WTC11 (cell line): Measurements from ENCODE around the gene NGLY1. TPM values are rescaled to one million over a fixed set of nuclear protein-coding genes. Genes with fewer than 3 reads are reported as not detected.

Experiments
- ATAC-seq: fragments of 200-7000 bp; cut with Tn5 transposase; 2 replicates; pipeline ENCODE4 v1.10.0; 2021; ENCODE audit warnings: mild to moderate bottlenecking, moderate library complexity
- CTCF ChIA-PET: fragments of 300-600 bp; sonication (Branson Sonifier 250); formaldehyde crosslinking; loops from one replicate; lab custom pipeline; 2021; ENCODE audit warnings: antibody characterized with exemption; lab: Charles Lee
- POLR2A ChIA-PET: fragments of 350-600 bp; sonication (Branson Sonifier 250); formaldehyde crosslinking; loops from one replicate; lab custom pipeline; 2021; ENCODE audit warnings: antibody characterized with exemption; lab: Charles Lee
- DNase-seq: peaks from one replicate; pipeline ENCODE4 v3.0.0; 2021; ENCODE audit warnings: low spot score
- H3K27ac Mint-ChIP-seq: 2 replicates; pipeline ENCODE4 v1.8.0; 2021; ENCODE audit warnings: mixed read lengths
- H3K27me3 Mint-ChIP-seq: 2 replicates; pipeline ENCODE4 v1.8.0; 2021; ENCODE audit warnings: low read depth, mild to moderate bottlenecking, moderate library complexity, mixed read lengths
- H3K36me3 Mint-ChIP-seq: 2 replicates; pipeline ENCODE4 v1.8.0; 2021; ENCODE audit warnings: mixed read lengths
- H3K4me1 Mint-ChIP-seq: 2 replicates; pipeline ENCODE4 v1.8.0; 2022; ENCODE audit warnings: mixed read lengths
- H3K4me3 Mint-ChIP-seq: 2 replicates; pipeline ENCODE4 v1.8.0; 2021; ENCODE audit warnings: mild to moderate bottlenecking, moderate library complexity, mixed read lengths
- H3K9me3 Mint-ChIP-seq: 2 replicates; pipeline ENCODE4 v1.8.0; 2021; ENCODE audit warnings: mixed read lengths
- ATF6 ChIP-seq: sonication (generic); formaldehyde crosslinking; IDR thresholded peaks from 2 replicates; pipeline ENCODE4 v1.8.1; 2023; ENCODE audit warnings: mild to moderate bottlenecking, missing genetic modification reagents
- CDX4 ChIP-seq: fragments of 250-450 bp; sonication (Bioruptor Pico); IDR thresholded peaks from 2 replicates; pipeline ENCODE4 v1.9.0; 2021; ENCODE audit warnings: moderate library complexity, mild to moderate bottlenecking, inconsistent platforms, borderline replicate concordance
- CREB1 ChIP-seq: sonication (generic); formaldehyde crosslinking; IDR thresholded peaks from 2 replicates; pipeline ENCODE4 v1.8.0; 2023; ENCODE audit warnings: mild to moderate bottlenecking, missing genetic modification reagents
- CREM ChIP-seq: sonication (generic); formaldehyde crosslinking; IDR thresholded peaks from 2 replicates; pipeline ENCODE4 v1.8.1; 2022; ENCODE audit warnings: mild to moderate bottlenecking, missing genetic modification reagents, moderate library complexity
- E2F1 ChIP-seq: sonication (generic); formaldehyde crosslinking; IDR thresholded peaks from 2 replicates; pipeline ENCODE4 v1.8.0; 2022; ENCODE audit warnings: mild to moderate bottlenecking, missing genetic modification reagents
- ETV6 ChIP-seq: sonication (generic); formaldehyde crosslinking; IDR thresholded peaks from 2 replicates; pipeline ENCODE4 v1.8.1; 2022; ENCODE audit warnings: mild to moderate bottlenecking, missing genetic modification reagents
- FOXP1 ChIP-seq: sonication (generic); formaldehyde crosslinking; IDR thresholded peaks from 2 replicates; pipeline ENCODE4 v1.8.0; 2022; ENCODE audit warnings: missing genetic modification reagents, mild to moderate bottlenecking, moderate library complexity, borderline replicate concordance
- MYBL2 ChIP-seq: sonication (generic); formaldehyde crosslinking; IDR thresholded peaks from 2 replicates; pipeline ENCODE4 v1.8.1; 2023; ENCODE audit warnings: mild to moderate bottlenecking, moderate library complexity, missing genetic modification reagents
- NFYB ChIP-seq: sonication (generic); formaldehyde crosslinking; conservative IDR thresholded peaks from 2 replicates; pipeline ENCODE4 v1.8.0; 2022; ENCODE audit warnings: low read depth, missing genetic modification reagents
- TEAD4 ChIP-seq: sonication (generic); formaldehyde crosslinking; IDR thresholded peaks from 2 replicates; pipeline ENCODE4 v1.8.0; 2022; ENCODE audit warnings: mild to moderate bottlenecking, missing genetic modification reagents
- USF2 ChIP-seq: sonication (generic); formaldehyde crosslinking; IDR thresholded peaks from 2 replicates; pipeline ENCODE4 v1.8.1; 2023; ENCODE audit warnings: mild to moderate bottlenecking, missing genetic modification reagents, moderate library complexity
- ZNF121 ChIP-seq: sonication (generic); formaldehyde crosslinking; IDR thresholded peaks from 2 replicates; pipeline ENCODE4 v1.8.0; 2023; ENCODE audit warnings: missing genetic modification reagents
- ZNF512 ChIP-seq: sonication (generic); formaldehyde crosslinking; IDR thresholded peaks from 2 replicates; pipeline ENCODE4 v1.8.1; 2022; ENCODE audit warnings: missing genetic modification reagents, borderline replicate concordance
- total RNA-seq: library from RNA; stranded (reverse); gene quantifications from 3 replicates; pipeline ENCODE4 v1.2.3, GENCODE V29; 2021
- TF ChIP-seq, protein P1 (sequence below): sonication (generic); formaldehyde crosslinking; IDR thresholded peaks from 2 replicates; pipeline ENCODE4 v1.8.1; 2023; ENCODE audit warnings: mild to moderate bottlenecking, moderate library complexity, missing genetic modification reagents
- TF ChIP-seq, protein P2 (sequence below): sonication (generic); formaldehyde crosslinking; IDR thresholded peaks from 2 replicates; pipeline ENCODE4 v1.8.0; 2022; ENCODE audit warnings: mild to moderate bottlenecking, missing genetic modification reagents
- TF ChIP-seq, protein P3 (sequence below): fragments of 250-450 bp; sonication (Bioruptor Pico); IDR thresholded peaks from 2 replicates; pipeline ENCODE4 v1.9.0; 2021; ENCODE audit warnings: mild to moderate bottlenecking

The NGLY1 gene
- total RNA-seq, 1 experiment from 2014 or later = 20.6 TPM

DNA sequence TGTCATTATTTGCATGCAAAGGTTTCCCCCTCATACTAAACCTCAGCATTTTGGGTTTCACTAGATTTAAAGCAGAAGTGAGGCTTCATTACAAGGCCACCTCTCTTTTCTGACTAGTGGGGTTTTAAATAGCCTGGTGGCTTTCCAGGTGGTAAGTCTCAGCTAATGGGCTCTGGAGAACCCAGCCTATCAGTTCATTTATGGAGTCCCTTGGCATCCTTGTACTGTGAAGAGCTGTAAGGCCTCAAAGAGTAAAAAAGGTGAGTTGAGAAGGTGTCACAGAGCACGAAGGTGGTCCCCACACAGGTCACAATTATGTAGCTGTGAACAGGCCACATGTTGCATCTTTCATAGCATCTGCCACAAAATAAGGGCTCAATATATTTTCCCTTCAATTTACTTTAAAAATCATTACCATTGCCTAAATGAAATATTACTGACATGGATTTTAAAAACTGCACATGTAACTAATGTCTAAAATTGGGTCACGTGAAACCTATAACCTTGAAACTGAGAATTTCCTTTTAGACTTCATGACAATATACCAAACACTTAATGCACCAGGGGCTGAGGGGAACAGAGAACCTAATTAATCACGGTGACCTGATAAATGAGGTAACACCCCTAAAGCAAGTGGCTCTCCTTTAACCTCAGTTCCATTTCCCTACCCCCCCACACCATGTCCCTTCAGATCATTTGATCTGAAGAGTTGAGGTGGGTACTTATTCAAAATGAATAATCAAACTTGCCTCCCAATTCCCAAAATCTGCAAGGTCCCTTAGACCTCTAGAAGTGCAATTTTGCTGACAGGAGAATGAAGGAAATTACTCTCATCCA is 1.3 kb downstream of the NGLY1 start:
- CTCF ChIA-PET = no interaction called here
- TF ChIP-seq ZNF121 (no peak), MYBL2 (no peak), FOXP1 (CRISPR knock-in tag) (no peak), USF2 (CRISPR knock-in tag) (no peak), TEAD4 (CRISPR knock-in tag) (no peak), CREB1 (CRISPR knock-in tag) (no peak), ETV6 (CRISPR knock-in tag) (no peak), CDX4 (CRISPR knock-in tag) (no peak), E2F1 (CRISPR knock-in tag) (no peak), NFYB (CRISPR knock-in tag) (no peak), ZNF512 (CRISPR knock-in tag) (no peak), ATF6 (CRISPR knock-in tag) (no peak), CREM (CRISPR knock-in tag) (no peak)
- TF ChIP-seq, protein P1, sequence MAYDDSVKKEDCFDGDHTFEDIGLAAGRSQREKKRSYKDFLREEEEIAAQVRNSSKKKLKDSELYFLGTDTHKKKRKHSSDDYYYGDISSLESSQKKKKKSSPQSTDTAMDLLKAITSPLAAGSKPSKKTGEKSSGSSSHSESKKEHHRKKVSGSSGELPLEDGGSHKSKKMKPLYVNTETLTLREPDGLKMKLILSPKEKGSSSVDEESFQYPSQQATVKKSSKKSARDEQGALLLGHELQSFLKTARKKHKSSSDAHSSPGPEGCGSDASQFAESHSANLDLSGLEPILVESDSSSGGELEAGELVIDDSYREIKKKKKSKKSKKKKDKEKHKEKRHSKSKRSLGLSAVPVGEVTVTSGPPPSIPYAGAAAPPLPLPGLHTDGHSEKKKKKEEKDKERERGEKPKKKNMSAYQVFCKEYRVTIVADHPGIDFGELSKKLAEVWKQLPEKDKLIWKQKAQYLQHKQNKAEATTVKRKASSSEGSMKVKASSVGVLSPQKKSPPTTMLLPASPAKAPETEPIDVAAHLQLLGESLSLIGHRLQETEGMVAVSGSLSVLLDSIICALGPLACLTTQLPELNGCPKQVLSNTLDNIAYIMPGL (CRISPR knock-in tag) = no peak
- TF ChIP-seq, protein P2, sequence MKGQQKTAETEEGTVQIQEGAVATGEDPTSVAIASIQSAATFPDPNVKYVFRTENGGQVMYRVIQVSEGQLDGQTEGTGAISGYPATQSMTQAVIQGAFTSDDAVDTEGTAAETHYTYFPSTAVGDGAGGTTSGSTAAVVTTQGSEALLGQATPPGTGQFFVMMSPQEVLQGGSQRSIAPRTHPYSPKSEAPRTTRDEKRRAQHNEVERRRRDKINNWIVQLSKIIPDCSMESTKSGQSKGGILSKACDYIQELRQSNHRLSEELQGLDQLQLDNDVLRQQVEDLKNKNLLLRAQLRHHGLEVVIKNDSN = no peak
- TF ChIP-seq, protein P3, sequence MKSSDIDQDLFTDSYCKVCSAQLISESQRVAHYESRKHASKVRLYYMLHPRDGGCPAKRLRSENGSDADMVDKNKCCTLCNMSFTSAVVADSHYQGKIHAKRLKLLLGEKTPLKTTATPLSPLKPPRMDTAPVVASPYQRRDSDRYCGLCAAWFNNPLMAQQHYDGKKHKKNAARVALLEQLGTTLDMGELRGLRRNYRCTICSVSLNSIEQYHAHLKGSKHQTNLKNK (CRISPR knock-in tag) = no peak
- Mint-ChIP-seq H3K27ac (no peak overlapping the region), H3K4me1 (peaks cover 32% of the 10 kb centered on the region), H3K27me3 (peaks cover 7% of the 10 kb centered on the region), H3K36me3 (peaks cover 12% of the 10 kb centered on the region), H3K9me3 (no peaks in the 10 kb centered on the region), H3K4me3 (peak overlapping the region; percentile 83)
- ATAC-seq (no peak), DNase-seq (no peak)
- POLR2A ChIA-PET = no interaction called here
